NCI-H748 treated with DMSO at 0.1 percent for 48 hours (cell line): Measurements from ENCODE around the gene EXOC7.

Experiments used
- DNase-seq: peaks from one replicate; lab custom pipeline; 2025; lab: John Stamatoyannopoulos, UW

The EXOC7 gene

GRCh38 chr17:76119409-76120371, 16.1 kb upstream of the EXOC7 start:
- DNase-seq, result no peak

DNA sequence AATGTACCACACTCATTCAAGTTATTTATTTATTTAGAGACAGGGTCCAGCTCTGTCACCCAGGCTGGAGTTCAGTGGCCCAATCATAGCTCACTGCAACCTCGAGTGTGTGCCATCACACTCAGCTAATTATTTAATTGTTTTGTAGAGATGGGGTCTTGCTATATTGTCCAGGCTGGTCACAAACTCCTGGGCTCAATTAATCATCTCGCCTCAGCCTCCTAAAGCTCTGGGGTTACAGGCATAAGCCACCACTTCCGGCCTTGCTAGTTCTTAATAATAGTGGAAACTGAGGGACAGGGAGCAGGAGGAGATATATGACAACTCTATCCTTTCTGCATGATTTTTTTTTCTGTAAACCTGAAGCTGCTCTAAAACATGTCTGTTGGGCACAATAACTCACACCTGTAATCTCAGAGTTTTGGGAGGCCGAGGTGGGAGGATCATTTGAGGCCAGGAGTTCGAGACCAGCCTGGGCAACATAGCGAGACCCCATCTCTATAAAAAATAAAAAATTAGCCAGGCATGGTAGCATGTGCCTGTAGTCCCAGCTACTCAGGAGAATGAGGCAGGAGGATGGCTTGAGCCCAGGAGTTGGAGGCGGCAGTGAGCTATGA, 11.7 kb upstream of the EXOC7 start:
- DNase-seq, result no peak

- DNase-seq, result no peak
These were observed 8.4 kb upstream of the EXOC7 start for GRCh38 chr17:76111956-76112355.

DNA sequence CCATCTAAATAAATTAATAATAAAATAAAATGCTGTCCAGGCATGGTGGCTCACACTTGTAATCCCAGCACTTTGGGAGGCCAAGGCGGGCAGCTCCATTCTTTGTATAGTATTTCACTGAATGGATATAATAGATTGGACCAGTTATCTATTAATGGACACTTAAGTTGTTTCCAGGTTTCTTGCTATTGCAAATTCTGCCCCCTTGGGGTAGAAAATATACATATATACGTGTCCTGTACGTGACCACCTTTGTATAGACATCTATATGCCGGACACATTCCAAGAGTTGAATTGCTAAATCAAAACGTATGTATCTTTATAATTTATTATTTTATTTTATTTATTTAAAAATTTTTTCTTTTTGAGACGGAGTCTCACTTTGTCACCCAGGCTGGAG, 3.9 kb upstream of the EXOC7 start:
- no peak for DNase-seq

DNA sequence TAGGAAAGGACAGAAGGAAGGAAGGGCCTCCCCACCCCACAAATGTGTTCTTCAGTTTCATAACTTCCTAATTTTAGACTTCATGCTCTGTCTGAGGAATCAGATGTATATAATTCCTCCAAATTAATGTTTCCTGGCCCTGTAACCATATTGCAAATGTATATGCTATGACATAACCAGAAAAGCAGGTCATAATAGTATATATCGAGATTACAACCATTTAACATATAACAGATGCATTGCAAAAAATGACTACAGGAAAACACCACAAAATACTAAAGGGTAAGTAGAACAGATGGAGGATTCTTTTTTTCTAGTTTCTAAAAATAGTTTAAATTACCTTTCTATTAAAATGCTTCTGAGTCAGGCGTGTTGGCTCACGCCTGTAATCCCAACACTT, 3.1 kb upstream of the EXOC7 start:
- no peak for DNase-seq

DNA sequence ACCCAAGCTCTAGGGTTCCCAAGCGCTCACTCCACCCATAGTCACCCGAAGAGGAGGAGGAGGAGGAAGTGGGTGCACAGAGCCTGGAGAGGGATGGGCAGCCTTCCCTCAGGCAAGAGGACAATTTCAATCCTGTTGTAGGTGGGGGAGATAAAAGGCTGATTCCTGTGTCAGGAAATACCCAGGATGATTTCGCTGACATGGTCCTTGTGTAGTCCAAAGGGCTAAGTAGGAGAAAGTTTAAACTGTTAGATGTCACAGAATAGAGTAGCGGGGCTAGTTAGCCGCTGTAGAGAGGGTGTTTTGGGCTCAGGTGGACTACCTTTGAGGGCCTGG, 1.3 kb upstream of the EXOC7 start:
- DNase-seq, result no peak

DNA sequence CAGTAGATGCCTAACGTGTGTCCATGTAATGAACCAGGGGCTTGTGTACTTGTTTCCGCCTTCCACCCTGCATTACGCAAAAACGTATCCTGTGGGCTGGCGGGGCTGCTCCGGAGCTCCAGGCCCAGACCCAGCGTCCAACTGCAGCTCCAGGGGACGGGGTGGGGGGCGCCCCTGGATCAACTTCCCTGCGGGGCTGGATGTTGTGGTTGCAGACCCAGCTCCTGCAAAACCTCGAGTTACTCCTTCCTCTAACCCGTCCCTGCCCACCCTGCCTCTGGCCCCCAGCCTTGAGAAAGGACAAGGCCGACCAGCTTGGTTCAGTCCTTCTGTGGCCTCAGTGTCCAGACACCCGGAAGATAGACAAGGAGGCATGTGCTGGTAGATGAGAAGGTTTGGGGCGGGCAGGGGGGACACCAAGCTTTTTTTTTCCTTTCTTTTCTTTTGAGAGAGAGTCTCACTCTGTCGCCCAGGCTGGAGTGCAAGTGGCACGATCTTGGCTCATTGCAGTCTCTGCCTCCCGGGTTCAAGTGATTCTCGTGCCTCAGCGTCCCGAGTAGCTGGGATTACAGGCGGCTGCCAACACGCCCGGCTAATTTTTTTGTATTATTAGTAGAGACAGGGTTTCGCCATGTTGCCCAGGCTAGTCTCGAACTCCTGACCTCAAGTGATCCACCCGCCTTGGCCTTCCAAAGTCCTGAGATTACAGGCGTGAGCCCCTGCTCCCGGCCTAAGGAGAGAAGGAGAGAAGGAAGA, 731 bp upstream of the EXOC7 start:
- DNase-seq, result no peak

GRCh38 chr17:76102944-76103273, 678 bp downstream of the EXOC7 start:
- DNase-seq, result no peak

DNA sequence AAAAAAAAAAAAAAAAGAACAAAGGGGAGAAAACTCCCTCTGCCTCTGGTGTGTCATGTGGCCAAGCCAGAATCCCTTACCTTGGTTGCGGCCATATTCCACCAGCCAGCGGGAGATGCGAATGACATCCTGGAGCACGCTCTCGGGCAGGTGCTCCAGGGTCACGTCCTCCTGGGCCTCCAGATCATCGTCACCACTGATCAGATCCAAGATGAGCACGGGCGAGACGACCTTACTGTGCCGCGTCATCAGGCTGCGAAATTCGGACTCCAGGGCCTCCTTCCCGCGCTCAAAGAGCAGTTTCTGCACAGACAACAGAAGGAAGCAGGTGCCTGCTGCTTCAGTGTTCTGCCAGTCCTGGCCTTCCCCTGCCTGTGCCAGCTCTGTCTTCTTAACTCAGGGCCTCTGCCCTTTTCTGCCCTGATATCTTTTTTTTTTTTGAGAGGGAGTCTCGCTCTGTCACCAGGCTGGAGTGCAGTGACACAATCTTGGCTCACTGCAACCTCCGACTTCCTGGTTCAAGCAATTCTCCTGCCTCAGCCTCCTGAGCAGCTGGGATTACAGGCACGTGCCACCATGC, 5.8 kb downstream of the EXOC7 start:
- DNase-seq, result no peak

- no peak for DNase-seq
These were observed 7.6 kb downstream of the EXOC7 start for GRCh38 chr17:76095943-76096342.

DNA sequence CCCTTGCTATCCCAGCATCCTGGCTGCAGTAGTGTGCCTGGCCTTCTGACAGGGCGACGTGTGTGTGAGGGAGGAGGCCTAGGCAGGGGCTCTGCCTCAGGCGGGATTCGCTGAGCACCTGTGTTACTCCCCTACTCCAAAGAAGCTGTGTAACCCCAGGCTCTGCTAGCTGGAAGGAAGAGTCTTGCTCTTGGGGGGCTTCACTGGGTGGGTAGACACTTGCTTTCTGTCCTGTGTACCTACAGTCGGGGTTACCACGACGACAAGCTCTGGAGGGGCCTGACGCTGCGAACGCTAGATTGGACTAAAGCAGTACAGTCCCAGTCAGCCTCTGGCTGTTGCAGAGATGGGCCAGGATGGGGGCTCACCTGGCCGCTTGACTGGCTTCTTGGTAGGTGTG, 9.5 kb downstream of the EXOC7 start:
- no peak for DNase-seq

GRCh38 chr17:76092526-76093413, 10.8 kb downstream of the EXOC7 start:
- DNase-seq, result no peak

- no peak for DNase-seq
These were observed 11.9 kb downstream of the EXOC7 start for GRCh38 chr17:76091526-76092286.

- no peak for DNase-seq
These were observed 13.0 kb downstream of the EXOC7 start for GRCh38 chr17:76090517-76091129.

DNA sequence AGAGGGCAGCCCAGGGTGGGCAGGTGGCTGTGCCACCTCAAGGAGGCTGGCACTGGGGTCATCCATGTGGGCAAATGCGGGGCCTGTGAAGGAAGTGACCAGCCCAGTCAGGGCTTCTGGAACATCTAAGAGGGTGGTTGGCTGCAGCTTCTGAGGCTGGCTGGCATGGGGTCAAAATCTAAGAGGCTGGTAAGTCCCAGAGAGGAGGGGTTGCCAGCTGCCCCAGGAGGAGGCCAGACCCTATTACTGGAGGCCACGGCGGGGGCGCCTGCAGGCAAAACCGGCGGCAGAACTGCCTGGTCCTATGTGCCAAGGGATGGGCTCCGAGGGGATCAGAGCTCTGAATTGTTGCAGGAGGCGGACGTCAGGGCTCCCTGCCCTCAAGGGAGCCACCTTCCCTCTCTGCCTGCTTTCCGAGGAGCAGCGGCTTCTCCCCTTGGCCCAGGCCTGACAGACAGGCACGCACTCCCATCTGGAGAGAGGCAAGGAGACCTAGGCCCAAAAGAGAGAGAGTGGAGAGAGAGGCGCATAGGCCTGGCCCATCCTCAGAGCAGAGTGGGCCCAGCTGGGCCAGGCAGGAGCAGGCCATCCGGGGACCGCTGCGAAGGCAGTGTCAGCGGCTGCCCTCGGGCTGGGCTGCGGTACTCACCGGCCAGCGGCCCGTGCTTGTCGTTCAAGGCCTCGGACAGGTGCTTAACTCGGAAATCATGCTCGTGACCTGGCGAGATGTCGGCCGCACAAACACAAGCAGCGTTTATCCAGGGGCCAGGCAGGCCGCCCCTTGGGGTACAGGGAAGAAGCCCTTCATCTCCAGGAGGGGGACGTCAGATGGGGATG, 13.7 kb downstream of the EXOC7 start:
- no peak for DNase-seq

- DNase-seq, result no peak
These were observed 14.6 kb downstream of the EXOC7 start for GRCh38 chr17:76088868-76089576.

- no peak for DNase-seq
These were observed 15.3 kb downstream of the EXOC7 start for GRCh38 chr17:76088041-76088867.

DNA sequence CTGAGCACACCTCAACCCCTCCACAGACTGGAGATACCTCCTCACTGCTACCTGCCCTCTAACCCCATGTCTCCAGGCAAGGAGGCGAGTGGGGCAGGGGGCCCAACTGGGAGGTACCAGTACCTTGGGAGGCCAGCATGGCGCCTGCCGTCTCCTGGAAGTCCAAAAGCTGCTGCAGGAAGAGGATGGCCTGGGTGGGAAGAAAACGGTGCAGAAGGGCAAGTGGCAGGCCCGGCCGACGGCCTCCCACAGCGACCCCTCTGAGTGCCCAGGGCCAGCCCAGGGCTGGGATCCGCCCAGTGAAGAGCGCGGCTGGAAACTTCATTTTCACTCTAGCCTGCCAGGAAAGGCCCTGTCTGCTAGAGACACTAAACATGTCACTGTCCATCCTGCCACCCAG, 16.1 kb downstream of the EXOC7 start:
- no peak for DNase-seq
